NCI-H2107 (cell line): ENCODE data around the gene ABCC5.

Source experiments
- DNase-seq: peaks from one replicate; lab custom pipeline; 2025; lab: John Stamatoyannopoulos, UW

The ABCC5 gene

DNA sequence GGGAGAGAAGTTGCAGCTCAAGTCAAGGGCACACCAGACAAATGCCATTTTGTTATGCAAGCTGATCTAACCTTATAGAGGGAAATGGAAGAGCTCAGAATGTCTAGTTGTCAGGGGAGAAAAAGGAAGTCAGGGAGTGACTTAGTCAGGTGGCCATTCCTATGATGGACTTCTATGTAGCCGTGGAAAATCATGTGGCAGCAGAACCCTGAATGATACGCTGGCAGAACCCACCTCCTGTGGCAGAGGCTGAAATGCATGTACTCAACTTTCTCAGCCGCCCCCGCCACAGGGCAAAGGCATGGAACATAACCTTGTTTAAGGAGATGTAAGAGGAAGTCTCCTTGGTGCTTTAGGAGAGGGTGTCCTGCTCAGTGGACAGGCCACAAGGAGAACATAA lies 95.3 kb downstream of the ABCC5 start:
- no peak for DNase-seq

DNA sequence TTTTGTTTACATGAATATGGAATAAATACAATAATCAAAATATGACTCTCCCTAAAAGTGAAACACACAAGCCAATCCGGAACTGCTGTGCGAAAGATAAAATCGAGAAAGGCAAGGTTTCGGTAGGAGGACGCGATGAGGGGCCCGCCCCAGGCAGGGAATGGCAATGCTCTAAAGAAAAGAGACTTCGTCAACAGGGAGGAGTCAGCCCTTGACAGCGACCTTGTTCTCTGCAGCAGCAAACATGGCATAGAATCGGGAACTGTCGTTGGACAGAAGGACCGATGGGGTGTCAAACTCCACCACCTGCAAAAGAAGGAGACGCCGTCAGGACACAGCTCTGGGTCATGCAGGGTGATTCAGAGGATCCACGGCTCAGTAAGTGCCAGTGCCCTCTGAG lies 96.6 kb downstream of the ABCC5 start:
- DNase-seq: no peak

DNA sequence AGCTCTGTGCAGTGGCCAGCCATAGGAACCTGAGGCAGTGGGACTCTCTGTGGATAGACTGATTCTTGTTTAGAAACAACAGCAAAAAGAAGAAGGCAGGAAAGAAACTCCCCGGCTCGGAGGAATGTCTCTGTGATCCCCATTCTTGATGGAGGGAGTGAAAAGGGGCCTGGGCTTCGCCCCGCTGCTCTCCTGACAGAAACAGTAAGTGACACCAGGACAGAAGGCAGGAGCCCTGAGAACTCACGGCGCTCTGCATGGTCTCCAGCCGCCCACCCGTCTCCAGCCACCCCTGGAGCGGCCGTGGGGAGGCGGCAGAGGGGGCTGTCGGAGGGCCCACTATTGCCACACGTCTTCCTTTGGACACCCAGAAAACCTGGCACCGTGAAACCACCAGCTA lies 97.3 kb downstream of the ABCC5 start:
- no peak for DNase-seq

DNA sequence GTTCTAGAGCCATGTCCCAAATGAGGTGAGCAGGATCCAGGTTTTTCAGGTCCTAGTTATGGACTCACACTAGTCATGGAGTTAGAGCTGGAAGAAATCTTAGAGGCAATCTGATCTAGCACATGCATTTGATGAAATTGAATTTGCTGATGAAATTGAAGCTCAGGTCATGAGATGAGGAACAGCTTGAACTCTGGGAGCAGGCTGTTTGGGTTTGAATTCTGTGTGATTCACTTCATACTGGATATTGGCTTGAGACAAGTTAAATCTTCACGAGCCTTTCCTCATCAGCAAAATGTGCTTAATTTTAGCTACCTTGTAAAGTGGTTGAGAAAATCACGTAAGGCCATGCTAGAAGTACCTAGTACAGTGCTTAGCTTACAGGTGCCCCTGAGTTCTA lies 99.5 kb downstream of the ABCC5 start:
- no peak for DNase-seq

DNA sequence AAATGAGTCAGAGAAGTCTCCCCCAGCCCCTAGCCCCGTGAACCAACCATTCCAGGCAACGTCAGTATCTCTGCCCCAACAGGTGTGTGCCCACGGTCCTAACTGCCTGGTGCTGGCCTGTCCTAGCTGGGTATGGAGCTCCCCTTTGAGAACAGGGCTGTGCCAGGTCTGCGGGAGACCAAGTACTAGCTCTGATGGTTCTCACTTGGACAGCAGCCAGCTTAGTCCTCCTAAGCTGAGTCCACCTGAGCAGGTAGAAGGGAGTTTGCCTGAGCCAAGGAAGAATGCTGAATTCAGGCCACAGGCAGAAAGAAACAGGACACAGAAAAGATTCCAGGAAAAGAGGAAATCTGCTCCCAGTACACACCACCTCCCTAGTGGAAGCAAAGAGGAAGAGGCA lies 99.9 kb downstream of the ABCC5 start:
- DNase-seq: no peak

DNA sequence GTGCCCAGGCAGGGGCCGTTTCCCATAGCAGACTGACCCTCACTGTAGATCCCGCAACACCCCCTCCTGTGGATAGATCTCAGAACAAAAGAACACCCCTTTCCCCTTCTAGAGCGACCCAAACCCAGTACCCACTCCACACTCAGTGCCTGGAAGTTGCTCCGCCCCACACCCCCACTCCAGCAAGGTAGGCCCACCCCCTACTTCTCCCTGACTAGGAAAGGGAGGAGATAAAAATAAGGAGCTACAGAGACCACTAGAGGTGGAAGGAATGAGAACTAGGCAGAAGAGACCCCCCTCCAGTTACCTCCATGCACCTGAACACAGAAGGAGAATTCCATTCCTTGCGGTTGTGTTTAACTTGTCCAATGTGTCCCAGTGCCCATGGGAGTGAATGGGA lies 102.8 kb downstream of the ABCC5 start:
- no peak for DNase-seq

DNA sequence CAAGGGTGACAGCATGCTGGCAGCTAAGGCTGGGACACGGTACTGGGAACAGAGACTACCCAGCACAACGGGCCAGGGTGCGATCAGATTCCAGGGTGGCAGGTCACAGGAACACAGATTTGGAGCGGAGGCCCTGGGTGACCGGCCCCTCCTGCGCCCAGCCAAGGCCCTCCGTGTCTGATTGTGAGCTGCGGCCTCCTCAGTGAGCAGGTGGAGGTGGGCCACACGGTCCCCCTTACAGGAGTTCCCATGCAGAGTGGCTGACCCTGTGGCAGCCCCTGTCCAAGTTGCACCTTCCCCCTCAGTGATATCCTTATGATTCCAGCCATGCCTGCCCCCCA lies 104.1 kb downstream of the ABCC5 start:
- no peak for DNase-seq

DNA sequence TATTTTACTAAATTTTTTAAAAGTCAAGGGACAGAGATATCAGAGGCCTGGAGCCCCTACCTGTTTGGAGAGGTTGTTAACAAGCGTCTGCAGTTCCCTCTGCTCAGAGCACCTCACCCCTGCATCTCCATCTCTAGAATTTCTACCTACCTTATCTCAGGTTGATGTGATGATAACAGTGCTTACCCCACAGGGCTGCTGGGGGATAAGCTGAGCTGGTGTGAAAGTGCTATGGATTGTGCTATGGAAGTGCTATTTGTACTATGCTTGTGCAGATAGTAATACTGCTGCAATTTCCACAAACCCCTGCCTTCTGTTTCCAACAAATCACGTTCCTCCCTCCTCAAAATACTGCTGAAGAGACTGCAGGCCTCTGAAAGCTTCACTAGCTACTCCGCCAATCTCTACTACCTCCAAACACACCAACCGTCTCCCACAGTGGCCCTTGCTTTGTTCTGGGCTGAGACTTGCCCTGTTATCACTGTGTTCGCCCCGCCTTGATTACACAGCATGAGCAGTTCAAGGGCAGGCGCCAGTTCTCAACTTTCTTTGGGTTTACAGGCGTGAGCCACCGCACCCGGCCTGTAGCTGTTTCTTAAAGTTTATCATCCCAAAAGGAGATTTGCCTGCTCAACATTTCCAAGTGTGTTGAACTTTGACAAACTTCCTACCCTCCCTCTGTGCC lies 104.6 kb downstream of the ABCC5 start:
- DNase-seq: no peak

DNA sequence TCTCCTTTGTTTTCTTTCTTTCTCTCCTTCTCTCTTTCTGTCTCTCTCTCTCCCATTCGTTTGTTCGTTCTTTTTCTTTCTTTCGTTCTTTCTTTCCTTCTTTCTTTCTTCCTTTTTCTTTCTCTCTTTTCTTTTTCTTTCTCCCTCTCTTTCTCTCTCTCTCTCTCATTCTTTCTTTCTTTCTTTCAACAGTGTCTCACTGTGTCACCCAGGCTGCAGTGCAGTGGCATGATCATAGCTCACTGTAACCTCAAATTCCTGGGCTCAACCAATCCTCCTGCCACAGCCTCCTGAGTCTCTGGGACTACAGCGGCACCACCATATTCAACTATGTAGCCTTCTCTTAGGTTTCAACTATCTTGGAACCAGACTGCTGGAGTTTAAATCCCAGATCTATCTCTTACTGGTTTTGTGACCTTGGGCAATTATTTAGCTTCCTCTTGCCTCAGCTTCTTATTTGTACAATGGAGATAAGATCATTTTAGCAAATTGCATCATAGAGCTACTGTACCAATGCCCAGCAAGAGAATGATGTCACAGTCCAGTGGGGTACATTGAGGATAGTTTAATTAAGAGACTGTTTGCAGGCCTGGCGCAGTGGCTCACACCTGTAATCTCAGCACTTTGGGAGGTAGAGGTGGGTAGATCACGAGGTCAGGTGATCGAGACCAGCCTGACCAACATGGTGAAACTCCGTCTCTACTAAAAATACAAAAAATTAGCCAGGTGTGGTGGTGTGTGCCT lies 105.7 kb downstream of the ABCC5 start:
- no peak for DNase-seq

DNA sequence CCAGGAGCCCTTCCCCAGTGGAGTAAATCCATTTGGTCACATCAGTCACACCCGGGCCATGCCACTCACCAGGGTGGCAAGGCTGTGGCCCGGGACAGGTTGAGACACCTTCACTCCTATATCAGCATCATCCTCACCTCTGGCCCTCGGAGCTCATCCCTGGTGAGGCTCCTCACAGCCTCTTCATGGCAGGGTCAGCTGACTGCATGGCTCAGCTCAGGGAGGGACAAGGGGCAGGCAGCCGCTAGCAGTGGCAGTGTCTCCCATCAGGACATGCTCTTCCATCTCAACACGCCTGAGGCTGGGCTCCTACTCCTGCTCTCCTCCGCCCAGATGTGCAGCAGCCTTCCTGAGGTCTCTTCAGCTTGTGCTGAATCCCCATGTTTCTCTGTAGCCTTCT lies 106.6 kb downstream of the ABCC5 start:
- DNase-seq: no peak

DNA sequence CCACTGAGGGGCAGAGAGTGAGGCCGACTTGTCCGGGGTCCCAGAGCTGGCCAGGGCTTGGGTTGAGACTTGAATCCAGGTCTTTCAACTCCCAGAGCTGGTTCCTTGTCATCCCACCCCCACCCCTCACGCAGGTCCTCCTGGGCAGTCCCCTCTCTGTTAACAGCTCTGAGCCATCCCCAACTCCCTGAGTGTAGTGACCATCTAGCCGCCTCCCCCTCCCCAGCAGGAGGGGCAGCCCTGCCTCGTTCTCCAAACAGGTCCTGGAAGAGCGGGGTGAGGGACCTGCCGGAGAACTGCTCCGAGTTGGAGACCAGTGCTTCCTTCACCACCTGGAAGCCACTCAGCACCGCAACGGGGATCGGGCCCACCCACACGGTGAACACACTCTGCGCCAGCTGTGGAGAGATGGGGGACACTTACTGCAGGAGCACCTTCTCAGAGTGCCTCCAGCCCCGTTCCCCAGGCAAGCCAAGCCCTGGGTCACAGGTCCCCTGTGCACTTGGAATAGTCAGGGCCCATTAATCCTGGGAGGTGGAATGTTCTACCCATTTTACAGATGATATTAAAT lies 108.6 kb downstream of the ABCC5 start:
- DNase-seq: no peak

DNA sequence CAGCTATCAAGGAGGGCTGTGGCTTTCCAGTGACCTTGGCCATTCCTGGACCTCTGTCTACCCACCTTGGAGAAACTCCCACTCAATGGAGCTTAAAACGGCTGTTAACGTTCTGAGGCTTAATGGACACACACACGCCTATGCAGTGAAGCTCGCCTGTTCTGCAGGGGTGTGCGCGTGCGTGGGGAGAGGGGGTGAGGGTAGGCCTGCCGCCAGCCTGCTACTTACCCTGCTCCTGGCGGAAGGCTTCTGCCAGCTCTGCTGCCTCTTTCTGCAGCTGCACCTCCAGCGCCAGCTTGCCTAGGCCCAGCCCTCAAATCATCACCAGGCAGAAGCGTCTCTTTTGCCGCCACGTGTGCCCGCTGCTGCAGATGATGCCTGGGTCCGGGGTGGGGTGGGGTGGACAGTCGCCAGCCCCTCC lies 109.8 kb downstream of the ABCC5 start:
- DNase-seq: peak; percentile 71

DNA sequence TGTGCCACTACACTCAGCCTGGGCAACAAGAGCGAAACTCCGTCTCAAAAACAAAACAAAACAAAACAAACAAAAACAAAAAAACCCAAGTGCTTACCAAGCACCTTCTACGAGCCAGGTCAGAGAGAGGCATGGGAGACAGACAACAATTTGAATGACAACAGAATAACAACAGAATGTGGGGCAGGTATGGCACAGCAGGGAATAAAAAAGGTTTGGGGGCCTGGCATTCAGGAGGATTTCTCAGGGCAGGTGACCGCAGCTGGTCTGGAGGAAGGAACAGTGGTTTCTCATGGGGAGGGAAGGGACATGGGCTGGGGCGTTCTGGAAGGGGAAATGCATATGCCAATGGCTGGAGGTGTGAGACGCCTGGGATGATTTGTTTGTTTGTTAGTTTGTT lies 110.5 kb downstream of the ABCC5 start:
- no peak for DNase-seq

DNA sequence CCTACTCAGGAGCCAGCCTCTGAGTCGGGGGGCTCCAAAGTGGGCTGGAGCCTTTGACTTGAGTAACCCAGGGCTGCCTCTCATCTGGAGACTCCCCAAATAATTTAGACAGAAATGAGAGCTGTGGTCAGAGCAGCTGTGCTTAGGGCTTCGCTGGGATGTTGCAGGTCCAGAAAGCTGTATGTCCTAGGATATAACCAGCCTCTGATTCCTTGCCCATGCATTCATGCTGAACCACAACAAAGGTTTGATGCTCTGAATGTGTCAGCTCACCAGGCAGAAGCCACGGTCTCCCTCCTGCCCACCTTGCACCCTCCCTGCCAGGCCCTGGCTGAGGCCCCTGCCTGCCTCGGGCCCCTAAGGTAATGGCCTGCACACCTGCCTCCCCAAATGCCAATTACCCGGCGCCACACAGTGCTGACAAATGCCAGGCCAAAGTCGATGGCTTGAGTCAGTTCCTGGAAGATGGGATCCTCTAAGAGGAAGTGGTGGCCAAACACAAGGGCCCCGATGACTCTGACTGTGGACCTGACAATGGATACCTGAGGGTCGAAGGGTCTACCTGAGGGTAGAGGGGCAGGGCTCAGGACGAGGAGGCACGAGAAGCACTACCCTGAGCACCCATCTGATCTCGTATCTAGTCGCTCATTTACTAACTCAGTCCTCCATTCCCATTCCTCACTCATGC lies 111.3 kb downstream of the ABCC5 start:
- DNase-seq: no peak

DNA sequence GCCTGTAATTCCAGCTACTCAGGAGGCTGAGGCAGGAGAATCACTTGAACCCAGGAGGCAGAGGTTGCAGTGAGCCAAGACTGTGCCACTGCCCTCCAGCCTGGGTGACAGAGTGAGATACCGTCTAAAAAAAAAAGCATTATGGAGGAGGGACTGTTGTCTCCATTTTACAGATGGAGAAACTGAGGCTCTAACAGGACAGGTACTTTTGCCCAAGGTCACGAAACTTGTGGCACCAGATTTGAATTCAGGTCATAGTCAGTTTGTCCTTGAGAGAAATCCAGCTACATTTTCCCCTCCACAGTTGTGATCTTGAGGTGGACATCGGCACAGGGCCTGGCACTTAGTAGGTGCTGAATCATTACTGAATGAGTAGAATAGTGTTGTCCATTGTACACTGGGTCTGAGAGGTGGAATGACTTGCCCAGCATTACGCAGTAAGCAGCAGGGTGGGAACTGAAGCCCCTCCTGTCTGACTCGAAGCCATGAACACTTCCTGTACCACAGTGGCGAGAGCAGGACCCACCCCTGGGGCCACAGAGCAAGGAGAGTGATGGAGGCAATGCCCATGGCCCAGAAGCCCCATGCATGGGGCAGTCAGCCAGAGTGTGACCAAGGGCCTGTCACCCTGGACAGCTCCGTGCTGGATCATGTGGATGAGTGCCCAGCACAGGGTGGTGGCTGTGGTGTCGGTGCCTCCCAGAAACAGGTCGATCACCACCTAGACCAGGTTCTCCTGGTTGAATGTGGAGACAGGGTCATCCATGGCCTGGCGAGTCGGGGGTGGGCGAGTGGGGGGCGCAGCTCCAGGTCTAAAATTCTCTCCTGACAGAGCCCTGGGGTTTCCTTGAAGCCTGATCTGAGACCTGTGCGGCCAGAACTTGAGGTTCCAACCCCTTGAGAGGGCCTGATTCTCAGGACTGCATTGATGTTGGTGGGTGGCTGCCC lies 112.6 kb downstream of the ABCC5 start:
- no peak for DNase-seq

DNA sequence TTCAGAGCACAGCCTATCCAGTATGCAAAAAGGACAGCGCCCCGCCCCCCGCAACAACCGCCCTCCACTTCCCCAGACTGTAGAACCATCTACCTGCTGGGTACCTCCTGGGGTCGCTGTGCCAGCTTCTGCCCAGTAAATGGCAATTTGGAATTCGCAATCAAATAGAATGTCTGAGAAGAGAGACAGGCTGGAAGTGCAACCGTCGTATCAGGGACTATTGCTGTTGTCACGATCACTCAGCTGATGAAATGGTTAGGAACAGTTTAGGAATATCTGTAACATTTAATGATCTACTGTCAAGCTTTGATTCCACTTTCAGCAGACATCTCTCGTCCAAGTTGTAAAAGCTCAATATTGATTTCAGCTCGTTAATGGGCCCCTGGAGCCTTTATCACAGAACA lies 119.7 kb downstream of the ABCC5 start:
- DNase-seq: peak; percentile 19

DNA sequence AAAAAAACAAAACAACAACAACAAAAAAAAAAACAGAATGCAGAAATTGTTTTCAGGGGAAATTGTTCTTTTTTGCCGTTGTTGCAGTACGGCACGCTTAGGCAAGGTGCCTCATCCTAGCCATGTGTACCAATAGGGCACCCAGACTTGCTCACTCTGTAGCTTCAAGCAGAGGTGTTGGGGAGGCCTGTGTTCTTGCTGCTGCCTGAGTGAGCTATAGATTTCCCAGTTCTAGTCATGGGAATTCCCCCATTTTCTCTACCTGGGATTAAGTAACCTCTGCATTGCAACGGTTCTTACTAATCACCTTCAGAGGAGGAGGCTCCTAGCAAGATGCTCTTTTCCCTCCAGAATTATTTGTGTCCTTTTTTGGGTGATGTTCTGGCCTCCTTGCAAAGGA lies 120.1 kb downstream of the ABCC5 start:
- no peak for DNase-seq

DNA sequence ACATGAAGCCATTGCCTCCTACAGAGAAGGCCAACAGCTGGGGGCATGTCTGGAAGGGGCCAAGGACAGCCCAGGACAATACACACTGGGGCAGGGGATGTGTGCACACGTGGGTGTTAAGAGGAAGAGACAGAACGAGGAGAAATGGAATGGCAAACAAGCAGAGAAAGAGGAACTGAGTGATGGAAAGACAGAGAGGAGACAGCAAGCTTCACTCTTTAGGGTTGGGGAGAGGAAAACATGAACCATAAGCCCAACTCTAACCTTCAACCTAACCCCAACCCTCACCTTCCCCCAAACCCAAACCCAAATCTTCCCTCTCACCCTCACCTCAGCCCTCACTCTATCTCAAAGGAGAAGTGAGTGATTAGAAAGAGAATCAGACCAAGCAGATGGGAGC lies 121.1 kb downstream of the ABCC5 start:
- no peak for DNase-seq

DNA sequence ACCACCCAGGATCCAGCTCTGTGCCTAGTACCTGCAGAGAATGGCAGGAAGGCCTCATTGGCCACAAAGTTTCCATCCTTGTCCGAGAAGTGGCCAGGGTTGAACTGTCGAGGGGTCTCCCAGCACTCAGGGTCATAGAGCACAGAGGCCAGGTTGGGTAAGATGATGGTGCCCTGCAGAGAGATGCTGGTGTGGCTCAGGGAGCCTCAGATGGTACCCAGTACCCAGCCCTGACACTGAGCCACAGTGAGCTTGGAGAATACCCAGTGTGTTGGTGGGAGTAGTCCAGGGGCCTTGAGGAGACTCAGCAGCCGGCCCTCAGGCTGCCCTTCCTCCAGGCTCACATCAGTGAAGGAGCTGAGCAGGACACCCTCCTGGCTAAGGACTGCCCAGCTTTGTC lies 121.5 kb downstream of the ABCC5 start:
- DNase-seq: no peak

DNA sequence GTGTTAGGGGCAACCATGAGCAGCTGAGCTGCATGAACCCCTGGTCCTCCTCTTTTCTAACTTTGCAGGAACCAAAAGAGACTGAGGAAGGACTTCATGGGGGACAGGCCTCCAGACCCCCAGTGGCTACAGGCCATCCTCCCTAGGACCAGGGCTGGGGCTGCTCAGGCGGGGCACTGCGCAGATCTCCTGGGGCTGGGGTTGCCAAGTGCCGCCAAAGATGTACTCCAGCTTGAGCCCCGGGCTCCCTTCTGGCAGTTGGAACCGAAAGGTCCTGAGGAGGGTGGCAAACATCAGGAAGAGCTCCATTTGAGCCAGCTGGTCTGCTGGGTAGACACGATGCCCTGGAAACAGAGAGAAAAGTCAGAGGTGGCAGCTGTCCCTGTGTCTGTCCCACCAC lies 121.9 kb downstream of the ABCC5 start:
- no peak for DNase-seq

DNA sequence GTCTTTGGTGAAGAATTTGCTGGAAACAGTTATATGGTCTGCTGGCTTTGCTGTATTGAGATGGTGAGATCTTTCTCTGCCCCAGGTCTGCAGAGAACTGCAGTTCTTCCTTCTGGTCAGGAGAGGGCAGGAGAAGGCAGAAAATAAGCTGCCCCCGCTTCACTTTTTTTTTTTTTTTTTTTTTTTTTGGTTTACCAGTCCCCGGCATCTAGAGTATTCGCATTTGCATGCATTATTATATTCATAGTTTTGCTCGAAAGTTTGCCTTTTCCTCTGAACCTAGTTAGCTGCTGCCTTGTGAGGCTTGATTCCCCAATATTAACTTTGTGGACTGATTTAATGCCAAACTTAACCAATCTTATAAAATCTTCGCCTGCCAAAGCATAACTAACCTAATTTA lies 122.4 kb downstream of the ABCC5 start:
- DNase-seq: peak; percentile 74

DNA sequence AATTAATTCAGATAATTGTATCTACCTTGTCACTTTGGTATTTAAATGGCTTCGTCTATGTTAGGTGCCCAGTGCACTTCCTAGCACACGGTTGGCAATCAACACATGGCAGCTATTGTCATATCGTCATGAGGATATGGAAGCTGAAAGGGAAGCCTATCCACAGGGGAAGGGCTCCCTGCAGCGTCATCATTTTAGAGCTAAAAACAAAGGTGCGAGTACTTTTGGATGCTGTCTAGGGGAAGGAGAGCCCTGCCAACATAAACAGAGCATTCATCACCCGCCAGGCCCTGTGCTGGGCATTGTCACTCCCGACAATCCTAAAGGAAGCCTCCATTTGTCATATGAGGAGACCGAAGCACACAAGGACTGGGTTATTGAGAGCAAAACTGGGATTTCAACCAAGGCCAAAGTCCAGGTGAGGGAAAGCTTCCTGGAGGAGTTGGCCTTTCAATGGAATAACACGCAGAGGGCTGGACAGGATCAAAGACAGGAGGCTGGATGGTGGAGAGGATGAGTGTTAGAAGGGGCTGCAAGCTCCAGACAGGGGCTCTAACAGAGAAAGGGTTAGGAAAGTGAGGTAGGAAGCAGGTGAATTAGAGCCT lies 125.0 kb downstream of the ABCC5 start:
- DNase-seq: no peak
